H1 (cell line): Measurements from ENCODE around the gene CTSH. TPM values are rescaled to one million over a fixed set of nuclear protein-coding genes. Genes with fewer than 3 reads are reported as not detected.

Experiments used
- CTCF ChIA-PET: fragments of 300-600 bp; sonication (Branson Sonifier 250); formaldehyde crosslinking; loops from one replicate; lab custom pipeline; 2021; ENCODE audit not compliant: partially characterized antibody; lab: Charles Lee
- POLR2A ChIA-PET: fragments of 300-600 bp; sonication (Branson Sonifier 250); formaldehyde crosslinking; loops from one replicate; lab custom pipeline; 2021; ENCODE audit warnings: inconsistent platforms; ENCODE audit not compliant: partially characterized antibody; lab: Charles Lee
- DNase-seq, 2 experiments: peaks; one replicate each; pipeline versions ENCODE4 v3.0.0 to v3.0.0-alpha.2; 2010 to 2022; ENCODE audit warnings: low spot score in 2 of 2, low read depth in 1 of 2, mixed read lengths in 1 of 2
- FAIRE-seq: peaks from 2 replicates; lab custom pipeline; 2011; peaks lifted over from hg19 to GRCh38; lab: Jason Lieb, UNC
- H2AFZ ChIP-seq: 2 replicates; pipeline ENCODE4 v1.8.1; 2012; ENCODE audit warnings: low read length, inconsistent platforms
- H2AK5ac ChIP-seq: 2 replicates; pipeline ENCODE4 v1.6.1; 2013; ENCODE audit warnings: low read depth, low read length
- H2BK120ac ChIP-seq: replicated peaks from 2 replicates; pipeline ENCODE3; 2013; ENCODE audit warnings: low read depth, low read length, inconsistent platforms
- H2BK12ac ChIP-seq: 2 replicates; pipeline ENCODE4 v1.6.1; 2013; ENCODE audit warnings: low read depth, low read length
- H2BK15ac ChIP-seq: 2 replicates; pipeline ENCODE4 v1.6.1; 2013; ENCODE audit warnings: low read length
- H2BK20ac ChIP-seq: 2 replicates; pipeline ENCODE4 v1.6.1; 2013; ENCODE audit warnings: low read length
- H2BK5ac ChIP-seq: 2 replicates; pipeline ENCODE4 v1.6.1; 2013; ENCODE audit warnings: low read depth, low read length
- H3K14ac ChIP-seq: 2 replicates; pipeline ENCODE4 v1.6.1; 2013; ENCODE audit warnings: inconsistent platforms; ENCODE audit not compliant: insufficient read length
- H3K18ac ChIP-seq: 2 replicates; pipeline ENCODE4 v1.6.1; 2013; ENCODE audit warnings: low read length; ENCODE audit errors: extremely low read depth
- H3K23ac ChIP-seq: 2 replicates; pipeline ENCODE4 v1.6.1; 2013; ENCODE audit warnings: inconsistent platforms; ENCODE audit not compliant: insufficient read length
- H3K23me2 ChIP-seq: 2 replicates; pipeline ENCODE4 v1.6.1; 2013; ENCODE audit warnings: low read depth, low read length
- H3K27ac ChIP-seq: 2 replicates; pipeline ENCODE4 v1.6.1; 2011; ENCODE audit warnings: low read depth, low read length, inconsistent platforms
- H3K27me3 ChIP-seq, 4 experiments: replicated peaks in 1 of 4; 1 replicate in 1 of 4; 2 replicates in 3 of 4; pipeline versions ENCODE4 v1.6.1 to v1.8.1; 2011 to 2013; ENCODE audit warnings: low read length in 3 of 4, mild to moderate bottlenecking in 3 of 4, inconsistent platforms in 2 of 4, mixed read lengths in 2 of 4, moderate library complexity in 1 of 4; ENCODE audit not compliant: control insufficient read depth in 3 of 4, insufficient read depth in 3 of 4; ENCODE audit errors: extremely low read depth in 1 of 4
- H3K36me3 ChIP-seq, 4 experiments: 2 replicates each; pipeline versions ENCODE4 v1.6.1 to v1.8.1; 2011 to 2013; ENCODE audit warnings: mild to moderate bottlenecking in 4 of 4, low read length in 3 of 4, moderate library complexity in 2 of 4, control low read depth in 1 of 4, inconsistent platforms in 1 of 4; ENCODE audit not compliant: insufficient read depth in 4 of 4, control insufficient read depth in 2 of 4
- H3K4ac ChIP-seq: replicated peaks from 2 replicates; pipeline ENCODE3; 2013; ENCODE audit warnings: low read length, low read depth, mixed read lengths, inconsistent platforms; ENCODE audit not compliant: insufficient read length
- H3K4me1 ChIP-seq, 4 experiments: replicated peaks in 1 of 4; 1 replicate in 1 of 4; 2 replicates in 3 of 4; pipeline versions ENCODE4 v1.6.1 to v1.8.1; 2011 to 2013; ENCODE audit warnings: low read length in 3 of 4, inconsistent platforms in 2 of 4, mixed read lengths in 1 of 4; ENCODE audit not compliant: insufficient read depth in 4 of 4, control insufficient read depth in 3 of 4
- H3K4me2 ChIP-seq, 2 experiments: 2 replicates each; pipeline versions ENCODE4 v1.6.1 to v1.8.1; 2011 to 2013; ENCODE audit warnings: low read depth in 2 of 2, low read length in 2 of 2, control low read depth in 1 of 2, inconsistent platforms in 1 of 2, mild to moderate bottlenecking in 1 of 2; ENCODE audit not compliant: insufficient read depth in 1 of 2
- H3K4me3 ChIP-seq, 4 experiments: fragments of 200-600, 300-600 bp in 1 of 4; sonication (generic), shearing (Covaris generic), sonication (Bioruptor Twin) in 1 of 4; 2 replicates each; pipeline versions ENCODE4 v1.5.1 to v1.8.1; 2011 to 2016; ENCODE audit warnings: low read length in 4 of 4, low read depth in 3 of 4, control low read depth in 2 of 4, inconsistent platforms in 2 of 4, mild to moderate bottlenecking in 2 of 4, mixed read lengths in 1 of 4, moderate library complexity in 1 of 4; ENCODE audit not compliant: insufficient read depth in 2 of 4; ENCODE audit errors: extremely low read depth in 1 of 4
- H3K56ac ChIP-seq: replicated peaks from 2 replicates; pipeline ENCODE3; 2013; ENCODE audit warnings: low read depth, mild to moderate bottlenecking, mixed read lengths, low read length, inconsistent platforms; ENCODE audit not compliant: insufficient read length
- H3K79me1 ChIP-seq: 2 replicates; pipeline ENCODE4 v1.6.1; 2013; ENCODE audit warnings: low read depth, low read length, control low read depth
- H3K79me2 ChIP-seq, 2 experiments: 2 replicates each; pipeline versions ENCODE4 v1.6.1 to v1.8.1; 2012 to 2013; ENCODE audit warnings: low read length in 2 of 2, mild to moderate bottlenecking in 2 of 2, inconsistent platforms in 1 of 2; ENCODE audit not compliant: insufficient read depth in 2 of 2, control insufficient read depth in 1 of 2
- H3K9ac ChIP-seq, 4 experiments: replicated peaks in 1 of 4; 1 replicate in 1 of 4; 2 replicates in 3 of 4; pipeline versions ENCODE4 v1.6.1 to v1.8.1; 2011 to 2013; ENCODE audit warnings: low read depth in 3 of 4, low read length in 3 of 4, control low read depth in 2 of 4, mild to moderate bottlenecking in 2 of 4, moderate library complexity in 2 of 4, inconsistent platforms in 1 of 4; ENCODE audit errors: extremely low read depth in 1 of 4
- H3K9me3 ChIP-seq, 2 experiments: 2 replicates each; pipeline versions ENCODE4 v1.6.1 to v1.8.1; 2012 to 2013; ENCODE audit warnings: mild to moderate bottlenecking in 2 of 2, moderate library complexity in 2 of 2, control low read depth in 1 of 2, inconsistent platforms in 1 of 2, low read depth in 1 of 2, low read length in 1 of 2, mixed read lengths in 1 of 2; ENCODE audit not compliant: insufficient read depth in 2 of 2
- H4K20me1 ChIP-seq, 2 experiments: replicated peaks in 1 of 2; 2 replicates each; pipeline versions ENCODE3 to v1.8.1; 2011 to 2013; ENCODE audit warnings: inconsistent platforms in 2 of 2, low read length in 2 of 2, mild to moderate bottlenecking in 1 of 2; ENCODE audit not compliant: insufficient read depth in 2 of 2, control insufficient read depth in 1 of 2
- H4K5ac ChIP-seq: 2 replicates; pipeline ENCODE4 v1.6.1; 2013; ENCODE audit warnings: low read length, low read depth, mixed read lengths, inconsistent platforms; ENCODE audit not compliant: insufficient read length
- H4K8ac ChIP-seq: 2 replicates; pipeline ENCODE4 v1.8.0; 2013; ENCODE audit warnings: mild to moderate bottlenecking, moderate library complexity, low read length, inconsistent platforms; ENCODE audit not compliant: insufficient read depth; ENCODE audit errors: extremely low read depth
- H4K91ac ChIP-seq: replicated peaks from 2 replicates; pipeline ENCODE3; 2013; ENCODE audit warnings: low read length, mixed read lengths, inconsistent platforms; ENCODE audit not compliant: insufficient read length
- GABPA ChIP-seq: IDR thresholded peaks from 2 replicates; pipeline ENCODE4 v1.6.1; 2011; ENCODE audit warnings: mild to moderate bottlenecking, low read length, moderate library complexity, borderline replicate concordance; ENCODE audit not compliant: insufficient read depth
- POU5F1 ChIP-seq: IDR thresholded peaks from 2 replicates; pipeline ENCODE4 v1.6.1; 2011; ENCODE audit warnings: low read depth, mild to moderate bottlenecking, low read length, moderate library complexity
- SIN3A ChIP-seq, 2 experiments: IDR thresholded peaks in 1 of 2; conservative IDR thresholded peaks in 1 of 2; 2 replicates each; pipeline ENCODE4 v1.6.1; 2011 to 2012; ENCODE audit warnings: low read length in 2 of 2, improper control_type of control experiment in 1 of 2, low read depth in 1 of 2, mild to moderate bottlenecking in 1 of 2
- SP1 ChIP-seq: IDR thresholded peaks from 2 replicates; pipeline ENCODE4 v1.6.1; 2011; ENCODE audit warnings: low read depth, low read length
- WGBS, 2 experiments: shearing (Covaris generic) in 1 of 2; methylation state at CpG; one replicate each; pipeline versions ENCODE4 v1.1.6 to v1.1.7; 2013 to 2015; ENCODE audit warnings: low lambda C conversion rate in 2 of 2, mixed read lengths in 2 of 2, inconsistent platforms in 1 of 2, low coverage in 1 of 2, missing lambda C conversion rate in 1 of 2; ENCODE audit not compliant: insufficient replicate concordance in 2 of 2, insufficient coverage in 1 of 2, insufficient read length in 1 of 2; ENCODE audit errors: extremely low coverage in 1 of 2, missing lambda C conversion rate in 1 of 2; 5-methylcytosine and 5-hydroxymethylcytosine counted together
- polyA plus RNA-seq, 7 experiments: library from polyadenylated mRNA; depleted of rRNA in 3 of 7; stranded (reverse) in 5 of 7; unstranded in 2 of 7; fragments of >200 nt in 5 of 7; fragments of 200-250 nt in 2 of 7; gene quantifications; 1 replicate in 5 of 7; 2 replicates in 1 of 7; 4 replicates in 1 of 7; pipeline versions ENCODE4 v1.2.1 to v1.2.3, GENCODE V29; 2011 to 2013; ENCODE audit warnings: missing spikeins in 2 of 7, mixed read lengths in 2 of 7
- total RNA-seq: library from RNA; stranded (reverse); fragmentation: NEBNext Ultra II Directional; extraction: Animal tissue kit (Norgen Biotek cat#: 25700); gene quantifications from 2 replicates; pipeline ENCODE4 v1.2.1, GENCODE V29; 2021

Gene CTSH
- total and polyA plus RNA-seq, 2 of the 8 experiments (the other 6 are each of a cell fraction or from before 2014, with no cell fraction given) = 34.0 to 36.8 TPM

DNA sequence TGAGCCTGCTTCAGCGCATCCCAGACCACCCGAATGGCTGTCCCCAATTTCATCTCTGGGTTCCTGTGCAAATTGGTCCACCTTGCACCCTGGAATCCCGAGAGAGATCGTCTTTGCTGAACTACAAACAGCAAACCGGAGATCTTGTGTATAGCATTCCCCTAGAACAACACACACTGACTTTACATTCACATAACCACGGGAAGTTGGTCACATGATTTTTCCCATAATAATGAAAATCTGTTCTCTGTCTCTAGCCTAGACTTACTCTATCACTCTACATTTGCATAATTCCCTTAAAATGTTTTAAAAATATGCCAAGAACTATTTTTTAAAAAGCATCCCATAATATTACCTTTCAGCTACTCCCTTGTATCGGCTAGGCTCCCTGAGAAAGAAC is 34.6 kb downstream of the CTSH start:
- Histone ChIP-seq H2AK5ac (no peak overlapping the region), H2AFZ (no peak overlapping the region), H3K36me3 (peaks cover 0 to 26% (median 5%) of the 10 kb centered on the region in 4 experiments; a peak in 5 of 8 replicates), H2BK5ac (no peak overlapping the region), H2BK12ac (no peak overlapping the region), H3K27ac (no peak overlapping the region), H3K56ac (no peak overlapping the region), H3K23me2 (no peaks in the 10 kb centered on the region; the same call in 1 of the 2 replicates), H3K4ac (no peak overlapping the region), H4K91ac (no peak overlapping the region), H4K8ac (no peak overlapping the region), H3K27me3 (no peaks in the 10 kb centered on the region), H3K79me2 (no peaks in the 10 kb centered on the region; a peak in 1 of 4 replicates), H3K4me2 (no peak overlapping the region), H2BK20ac (no peak overlapping the region), H3K18ac (no peak overlapping the region), H3K79me1 (peaks cover 4% of the 10 kb centered on the region), H2BK15ac (no peak overlapping the region), H3K14ac (no peak overlapping the region), H3K9ac (no peak overlapping the region), H4K20me1 (peaks cover 8 to 14% of the 10 kb centered on the region in 2 experiments), H3K4me3 (no peak overlapping the region), H2BK120ac (no peak overlapping the region), H4K5ac (no peak overlapping the region), H3K9me3 (no peaks in the 10 kb centered on the region), H3K4me1 (peaks cover 0 to 3% (median 1%) of the 10 kb centered on the region in 4 experiments; a peak in 3 of 7 replicates), H3K23ac (no peak overlapping the region)
- 92% methylated on average over 7 of the region's 7 CpGs; no CpG with 5 or more reads in 1 of the 2 experiments for WGBS, 2 experiments
- ChIA-PET POLR2A (interaction anchor here (1.0 to 4.0 kb wide), 5 partner anchors 20 to 97 kb away, joined by 3 to 20 read pairs (median 3); partner anchors contain the start of gene CTSH), CTCF (interaction anchor here (0.7 to 11.2 kb wide), 23 partner anchors 11 to 278 kb away, joined by 3 to 171 read pairs (median 6); no protein-coding TSS in a partner anchor)
- no peak for FAIRE-seq
- no peak for DNase-seq
- TF ChIP-seq GABPA (no peak), SP1 (no peak), POU5F1 (no peak), SIN3A (conservative IDR thresholded peaks at IDR 0.05 in 1 of 2, IDR thresholded peaks at IDR 0.05 in 1 of 2; ENCODE audit: low read depth in 1 of 2, low read length in 2 of 2) (no peak)
